ENCODE data around the gene PCGF2.
A peak's percentile ranks its signal among the peaks of the same experiment; 100 is the strongest.

Gene PCGF2

DNA sequence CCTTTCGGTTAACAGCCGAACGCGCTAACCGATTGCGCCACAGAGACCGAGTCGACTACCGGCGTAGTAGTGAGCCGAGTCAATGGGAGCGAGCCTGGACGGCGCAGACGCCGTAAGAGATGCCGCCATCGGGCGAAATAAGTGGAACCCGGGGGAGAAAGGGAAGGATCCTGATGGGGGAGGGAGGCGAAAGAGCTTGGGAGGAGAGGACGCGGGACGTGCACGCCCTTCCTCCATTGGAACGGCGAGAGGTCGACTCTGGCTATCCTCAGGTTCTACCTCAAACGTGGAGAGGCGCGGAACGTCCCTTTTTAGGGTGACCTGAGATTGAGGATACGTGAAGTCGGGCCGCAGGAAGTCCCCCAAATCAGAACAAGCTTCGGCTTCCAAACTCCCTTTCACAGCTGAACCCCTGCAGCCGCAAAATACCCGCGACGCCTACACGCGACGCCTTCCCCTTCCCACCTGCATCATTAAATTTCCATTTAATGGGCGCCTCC lies 3.7 kb upstream of the PCGF2 start:
- H3K4me3 ChIP-seq (ENCODE audit: low read depth, low read length) = peak overlapping the region; percentile 99
- TF ChIP-seq, protein P1, sequence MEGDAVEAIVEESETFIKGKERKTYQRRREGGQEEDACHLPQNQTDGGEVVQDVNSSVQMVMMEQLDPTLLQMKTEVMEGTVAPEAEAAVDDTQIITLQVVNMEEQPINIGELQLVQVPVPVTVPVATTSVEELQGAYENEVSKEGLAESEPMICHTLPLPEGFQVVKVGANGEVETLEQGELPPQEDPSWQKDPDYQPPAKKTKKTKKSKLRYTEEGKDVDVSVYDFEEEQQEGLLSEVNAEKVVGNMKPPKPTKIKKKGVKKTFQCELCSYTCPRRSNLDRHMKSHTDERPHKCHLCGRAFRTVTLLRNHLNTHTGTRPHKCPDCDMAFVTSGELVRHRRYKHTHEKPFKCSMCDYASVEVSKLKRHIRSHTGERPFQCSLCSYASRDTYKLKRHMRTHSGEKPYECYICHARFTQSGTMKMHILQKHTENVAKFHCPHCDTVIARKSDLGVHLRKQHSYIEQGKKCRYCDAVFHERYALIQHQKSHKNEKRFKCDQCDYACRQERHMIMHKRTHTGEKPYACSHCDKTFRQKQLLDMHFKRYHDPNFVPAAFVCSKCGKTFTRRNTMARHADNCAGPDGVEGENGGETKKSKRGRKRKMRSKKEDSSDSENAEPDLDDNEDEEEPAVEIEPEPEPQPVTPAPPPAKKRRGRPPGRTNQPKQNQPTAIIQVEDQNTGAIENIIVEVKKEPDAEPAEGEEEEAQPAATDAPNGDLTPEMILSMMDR (IDR thresholded peaks at IDR 0.05; ENCODE audit: low read depth, low read length) = no peak
- in situ Hi-C loops (cut with HindIII; ENCODE audit: low sequenced_read_pairs) = no loop called here
- DNase-seq (ENCODE audit: low read depth, low spot score) = peak; percentile 87

GRCh38 chr17:38751144-38751807 lies 3.1 kb upstream of the PCGF2 start:
- TF ChIP-seq, protein P1 (IDR thresholded peaks at IDR 0.05; ENCODE audit: low read depth, low read length) = no peak
- H3K4me3 ChIP-seq (ENCODE audit: low read depth, low read length) = peak overlapping the region; percentile 99
- DNase-seq (ENCODE audit: low read depth, low spot score) = peak; percentile 60
- in situ Hi-C loops (cut with HindIII; ENCODE audit: low sequenced_read_pairs) = no loop called here

- no peak for DNase-seq (ENCODE audit: low read depth, low spot score)
- TF ChIP-seq, protein P1 (IDR thresholded peaks at IDR 0.05; ENCODE audit: low read depth, low read length) = no peak
- peak overlapping the region; percentile 99 for H3K4me3 ChIP-seq (ENCODE audit: low read depth, low read length)
- in situ Hi-C loops (cut with HindIII; ENCODE audit: low sequenced_read_pairs) = no loop called here
These were observed 2.4 kb upstream of the PCGF2 start for GRCh38 chr17:38750312-38751121.

DNA sequence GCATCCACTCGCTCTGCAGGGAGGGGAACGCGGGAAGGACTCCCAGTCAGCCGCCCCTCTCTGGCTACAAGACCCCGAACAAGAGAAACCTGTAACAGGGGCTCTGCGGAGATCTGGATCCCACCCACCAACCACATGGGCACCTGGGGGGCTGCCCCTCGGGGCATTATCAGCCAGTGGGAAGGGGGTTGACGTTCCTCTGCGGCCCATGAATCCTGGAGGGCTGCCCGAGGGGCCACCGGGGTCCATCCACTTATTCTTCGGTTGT lies 1.8 kb upstream of the PCGF2 start:
- DNase-seq (ENCODE audit: low read depth, low spot score) = no peak
- H3K4me3 ChIP-seq (ENCODE audit: low read depth, low read length) = peak overlapping the region; percentile 57
- in situ Hi-C loops (cut with HindIII; ENCODE audit: low sequenced_read_pairs) = no loop called here
- TF ChIP-seq, protein P1 (IDR thresholded peaks at IDR 0.05; ENCODE audit: low read depth, low read length) = no peak

GRCh38 chr17:38749223-38750043 lies 1.3 kb upstream of the PCGF2 start:
- peak overlapping the region; percentile 57 for H3K4me3 ChIP-seq (ENCODE audit: low read depth, low read length)
- in situ Hi-C loops (cut with HindIII; ENCODE audit: low sequenced_read_pairs) = no loop called here
- DNase-seq (ENCODE audit: low read depth, low spot score) = peak; percentile 63
- TF ChIP-seq, protein P1 (IDR thresholded peaks at IDR 0.05; ENCODE audit: low read depth, low read length) = no peak

DNA sequence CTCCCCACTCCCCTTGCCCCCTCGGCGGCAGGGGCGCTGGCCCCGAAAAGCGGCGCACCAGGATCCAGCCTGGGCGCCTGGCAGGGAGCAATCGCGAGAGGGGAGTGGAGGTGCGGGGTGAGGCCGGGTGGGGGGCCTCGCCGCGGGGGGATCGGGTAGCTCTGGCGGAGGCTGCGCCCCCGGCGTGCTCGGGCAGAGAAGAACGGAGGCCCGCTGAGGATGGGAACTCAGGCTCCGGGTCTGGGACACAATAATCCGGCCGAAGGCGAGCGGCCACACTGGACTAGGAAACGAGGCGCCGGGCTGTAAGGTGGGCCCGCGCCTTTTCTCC lies 721 bp upstream of the PCGF2 start:
- TF ChIP-seq, protein P1 (IDR thresholded peaks at IDR 0.05; ENCODE audit: low read depth, low read length) = no peak
- no peak for DNase-seq (ENCODE audit: low read depth, low spot score)
- peak overlapping the region; percentile 57 for H3K4me3 ChIP-seq (ENCODE audit: low read depth, low read length)
- in situ Hi-C loops (cut with HindIII; ENCODE audit: low sequenced_read_pairs) = no loop called here
